Mesenchymal stem cell (in vitro differentiated cells and primary cell): ENCODE results near the gene TAC4. TPM values are rescaled to one million over a fixed set of nuclear protein-coding genes. Genes with fewer than 3 reads are reported as not detected.

ENCODE experiments used
- DNase-seq: peaks from one replicate; pipeline ENCODE4 v3.0.0-alpha.2; 2013
- H2AFZ ChIP-seq: one replicate; pipeline ENCODE4 v1.6.1; 2013; ENCODE audit warnings: low read depth, mild to moderate bottlenecking, control low read depth, inconsistent platforms, low read length, moderate library complexity
- H2AK5ac ChIP-seq: 2 replicates; pipeline ENCODE4 v1.6.1; 2013; ENCODE audit warnings: low read length, moderate library complexity, mild to moderate bottlenecking, inconsistent platforms; ENCODE audit not compliant: severe bottlenecking
- H2BK120ac ChIP-seq: one replicate; pipeline ENCODE4 v1.6.1; 2013; ENCODE audit warnings: low read depth, mild to moderate bottlenecking, inconsistent platforms, low read length, moderate library complexity
- H2BK12ac ChIP-seq, 2 experiments: one replicate each; pipeline ENCODE4 v1.6.1; 2013; ENCODE audit warnings: inconsistent platforms in 2 of 2, low read length in 2 of 2, mild to moderate bottlenecking in 2 of 2, moderate library complexity in 2 of 2, control low read depth in 1 of 2
- H2BK15ac ChIP-seq: one replicate; pipeline ENCODE4 v1.6.1; 2013; ENCODE audit warnings: mild to moderate bottlenecking, low read depth, inconsistent platforms; ENCODE audit not compliant: poor library complexity, severe bottlenecking
- H2BK5ac ChIP-seq: 2 replicates; pipeline ENCODE4 v1.6.1; 2013; ENCODE audit warnings: low read depth, mild to moderate bottlenecking, low read length, control low read depth, inconsistent platforms; ENCODE audit not compliant: poor library complexity, severe bottlenecking
- H3K14ac ChIP-seq, 2 experiments: one replicate each; pipeline ENCODE4 v1.6.1; 2013; ENCODE audit warnings: inconsistent platforms in 2 of 2, low read length in 2 of 2, control low read depth in 1 of 2, mild to moderate bottlenecking in 1 of 2, moderate library complexity in 1 of 2
- H3K18ac ChIP-seq, 2 experiments: one replicate each; pipeline ENCODE4 v1.6.1; 2013; ENCODE audit warnings: inconsistent platforms in 2 of 2, low read length in 2 of 2, control low read depth in 1 of 2, low read depth in 1 of 2, mild to moderate bottlenecking in 1 of 2
- H3K23ac ChIP-seq, 2 experiments: one replicate each; pipeline ENCODE4 v1.6.1; 2013; ENCODE audit warnings: inconsistent platforms in 2 of 2, low read length in 2 of 2, mild to moderate bottlenecking in 2 of 2, moderate library complexity in 2 of 2, control low read depth in 1 of 2
- H3K27ac ChIP-seq: 2 replicates; pipeline ENCODE4 v1.5.1; 2013; ENCODE audit warnings: mild to moderate bottlenecking, moderate library complexity, low read length, control low read depth, inconsistent platforms; ENCODE audit not compliant: poor library complexity, severe bottlenecking
- H3K27me3 ChIP-seq, 2 experiments: 2 replicates each; pipeline versions ENCODE4 v1.6.1 to v1.7.0; 2013; ENCODE audit warnings: low read length in 2 of 2, mild to moderate bottlenecking in 2 of 2, moderate library complexity in 2 of 2, control low read depth in 1 of 2, inconsistent platforms in 1 of 2; ENCODE audit not compliant: control insufficient read depth in 1 of 2, insufficient read depth in 1 of 2
- H3K36me3 ChIP-seq, 2 experiments: 2 replicates each; pipeline versions ENCODE4 v1.6.1 to v1.7.0; 2013; ENCODE audit warnings: low read length in 2 of 2, control low read depth in 1 of 2, inconsistent platforms in 1 of 2, low read depth in 1 of 2, mild to moderate bottlenecking in 1 of 2; ENCODE audit not compliant: insufficient read depth in 2 of 2, control insufficient read depth in 1 of 2
- H3K4ac ChIP-seq, 2 experiments: one replicate each; pipeline ENCODE4 v1.6.1; 2013; ENCODE audit warnings: inconsistent platforms in 2 of 2, low read length in 2 of 2, mild to moderate bottlenecking in 2 of 2, moderate library complexity in 2 of 2, control low read depth in 1 of 2, low read depth in 1 of 2
- H3K4me1 ChIP-seq: 2 replicates; pipeline ENCODE4 v1.6.1; 2013; ENCODE audit warnings: low read depth, low read length, control low read depth; ENCODE audit not compliant: control insufficient read depth, insufficient read depth
- H3K4me2 ChIP-seq: 2 replicates; pipeline ENCODE4 v1.6.1; 2013; ENCODE audit warnings: low read length, mild to moderate bottlenecking, inconsistent platforms; ENCODE audit not compliant: poor library complexity, severe bottlenecking
- H3K4me3 ChIP-seq, 2 experiments: 2 replicates each; pipeline versions ENCODE4 v1.5.1 to v1.7.0; 2013; ENCODE audit warnings: low read length in 2 of 2, mild to moderate bottlenecking in 2 of 2, control low read depth in 1 of 2, low read depth in 1 of 2; ENCODE audit not compliant: insufficient read depth in 1 of 2
- H3K79me1 ChIP-seq: replicated peaks from 2 replicates; pipeline ENCODE4 v1.6.1; 2013; ENCODE audit warnings: mild to moderate bottlenecking, control low read depth, low read length, inconsistent platforms; ENCODE audit not compliant: poor library complexity, severe bottlenecking
- H3K9ac ChIP-seq: 2 replicates; pipeline ENCODE4 v1.7.0; 2013; ENCODE audit warnings: mild to moderate bottlenecking, low read length, moderate library complexity
- H3K9me3 ChIP-seq: 2 replicates; pipeline ENCODE4 v1.7.0; 2013; ENCODE audit warnings: mild to moderate bottlenecking, low read length; ENCODE audit not compliant: control insufficient read depth
- H4K8ac ChIP-seq: one replicate; pipeline ENCODE4 v1.6.1; 2013; ENCODE audit warnings: inconsistent platforms, mild to moderate bottlenecking, low read length, moderate library complexity
- H4K91ac ChIP-seq: one replicate; pipeline ENCODE4 v1.6.1; 2013; ENCODE audit warnings: mild to moderate bottlenecking, low read length, inconsistent platforms
- WGBS: methylation state at CpG from one replicate; pipeline ENCODE4 v1.1.7; 2013; ENCODE audit warnings: mixed read lengths; 5-methylcytosine and 5-hydroxymethylcytosine counted together
- polyA plus RNA-seq, 2 experiments: library from polyadenylated mRNA; stranded (reverse); fragments of 200-250 nt; gene quantifications; one replicate each; pipeline ENCODE4 v1.2.3, GENCODE V29; 2013

Gene TAC4
- not detected for polyA plus RNA-seq (2013, experiment 1 of 2)
- not detected for polyA plus RNA-seq (2013, experiment 2 of 2)

GRCh38 chr17:49848019-49848473 is at the start of gene TAC4:
TAC4 (minus strand) TSS chr17:49848069; CDS start chr17:49848017, 52 bp downstream.
- H3K36me3 ChIP-seq: peaks cover 0 to 40% of the 10 kb centered on the region in 2 experiments
- H3K27me3 ChIP-seq: no peaks in the 10 kb centered on the region
- no peak within 1 kb of the TSS for H3K4me3 ChIP-seq
- H3K27ac ChIP-seq: no peak within 1 kb of the TSS
- H4K8ac ChIP-seq: no peak within 1 kb of the TSS
- H3K9me3 ChIP-seq: no peaks in the 10 kb centered on the region
- H3K14ac ChIP-seq: no peak within 1 kb of the TSS
- DNase-seq: no peak
- peaks cover 6% of the 10 kb centered on the region for H3K79me1 ChIP-seq
- no peak within 1 kb of the TSS for H2BK15ac ChIP-seq
- H4K91ac ChIP-seq: no peak within 1 kb of the TSS
- peak within 1 kb of the TSS; percentile 19 for H3K4me2 ChIP-seq
- H3K4me1 ChIP-seq: peaks cover 9% of the 10 kb centered on the region
- no peak within 1 kb of the TSS for H3K4ac ChIP-seq
- no peak within 1 kb of the TSS for H2AFZ ChIP-seq
- no peak within 1 kb of the TSS for H2BK5ac ChIP-seq
- peak within 1 kb of the TSS; percentile 38 for H2AK5ac ChIP-seq
- no peak within 1 kb of the TSS for H3K23ac ChIP-seq
- H2BK12ac ChIP-seq: peak within 1 kb of the TSS in 1 of 2 experiments; percentile 34
- no peak within 1 kb of the TSS for H3K18ac ChIP-seq
- H3K9ac ChIP-seq: no peak within 1 kb of the TSS
- no peak within 1 kb of the TSS for H2BK120ac ChIP-seq

GRCh38 chr17:49896860-49897259 is 49.0 kb upstream of the TAC4 start:
- no peak overlapping the region for H3K9ac ChIP-seq
- WGBS: 62% methylated on average over 5 of the region's 5 CpGs

GRCh38 chr17:49896222-49896621 is 48.4 kb upstream of the TAC4 start:
- no peak overlapping the region for H3K18ac ChIP-seq
- H2AFZ ChIP-seq: no peak overlapping the region
- H3K9ac ChIP-seq: no peak overlapping the region
- WGBS: 87% methylated on average over 1 of the region's 1 CpG
- H3K23ac ChIP-seq: no peak overlapping the region
- H3K27ac ChIP-seq: no peak overlapping the region
- no peaks in the 10 kb centered on the region for H3K4me1 ChIP-seq
- no peaks in the 10 kb centered on the region for H3K9me3 ChIP-seq
- no peak overlapping the region for H4K8ac ChIP-seq
- H2BK5ac ChIP-seq: no peak overlapping the region
- H3K4me2 ChIP-seq: no peak overlapping the region
- no peak overlapping the region for H2BK12ac ChIP-seq
- no peak overlapping the region for H3K14ac ChIP-seq
- H2AK5ac ChIP-seq: no peak overlapping the region
- no peaks in the 10 kb centered on the region for H3K36me3 ChIP-seq
- H3K79me1 ChIP-seq: no peaks in the 10 kb centered on the region
- no peak overlapping the region for H3K4me3 ChIP-seq
- no peak overlapping the region for H3K4ac ChIP-seq
- H2BK120ac ChIP-seq: no peak overlapping the region
- DNase-seq: no peak
- peaks cover 88 to 93% of the 10 kb centered on the region in 2 experiments for H3K27me3 ChIP-seq
- no peak overlapping the region for H2BK15ac ChIP-seq
- H4K91ac ChIP-seq: no peak overlapping the region

More at GRCh38 chr17:49896860-49897259, 49.0 kb upstream of the TAC4 start:
- DNase-seq: no peak
- Histone ChIP-seq H4K8ac (no peak overlapping the region), H4K91ac (no peak overlapping the region), H3K9me3 (no peaks in the 10 kb centered on the region), H2AFZ (no peak overlapping the region), H2BK15ac (no peak overlapping the region), H3K4ac (no peak overlapping the region), H3K27ac (no peak overlapping the region), H3K4me3 (no peak overlapping the region), H3K27me3 (peaks cover 87 to 94% of the 10 kb centered on the region in 2 experiments), H2BK120ac (no peak overlapping the region), H3K36me3 (no peaks in the 10 kb centered on the region), H3K14ac (no peak overlapping the region), H3K4me1 (peaks cover 3% of the 10 kb centered on the region), H3K79me1 (no peaks in the 10 kb centered on the region), H2BK12ac (no peak overlapping the region), H3K4me2 (no peak overlapping the region), H3K23ac (no peak overlapping the region), H2AK5ac (no peak overlapping the region), H2BK5ac (no peak overlapping the region), H3K18ac (no peak overlapping the region)

- Histone ChIP-seq H3K4me1 (no peaks in the 10 kb centered on the region), H3K79me1 (no peaks in the 10 kb centered on the region), H3K4me3 (no peak overlapping the region), H2AFZ (no peak overlapping the region), H4K8ac (no peak overlapping the region), H2BK12ac (no peak overlapping the region), H3K14ac (no peak overlapping the region), H2BK120ac (no peak overlapping the region), H3K4ac (no peak overlapping the region), H3K4me2 (no peak overlapping the region), H3K9me3 (no peaks in the 10 kb centered on the region), H3K27me3 (peaks cover 88 to 93% of the 10 kb centered on the region in 2 experiments), H3K27ac (no peak overlapping the region), H2BK15ac (no peak overlapping the region), H3K18ac (no peak overlapping the region), H3K23ac (no peak overlapping the region), H3K36me3 (no peaks in the 10 kb centered on the region), H2BK5ac (no peak overlapping the region), H2AK5ac (no peak overlapping the region), H3K9ac (no peak overlapping the region), H4K91ac (no peak overlapping the region)
- WGBS: 54% methylated on average over 2 of the region's 2 CpGs
- DNase-seq: no peak
These were observed 47.9 kb upstream of the TAC4 start for GRCh38 chr17:49895812-49896211.
